Karpas-422 (cell line): ENCODE measurements around the gene UBXN10. TPM values are rescaled to one million over a fixed set of nuclear protein-coding genes. Genes with fewer than 3 reads are reported as not detected.

Experiments
- DNase-seq: peaks from one replicate; pipeline ENCODE4 v3.0.0-alpha.2; 2015
- H2AFZ ChIP-seq: fragments of 200-600 bp; sonication (generic); 2 replicates; pipeline ENCODE4 v1.6.1; 2014; ENCODE audit warnings: antibody characterized with exemption, low read length, mixed read lengths
- H3K27ac ChIP-seq: fragments of 200-600 bp; sonication (generic); 2 replicates; pipeline ENCODE4 v1.5.1; 2014; ENCODE audit warnings: mild to moderate bottlenecking, low read length, moderate library complexity
- H3K27me3 ChIP-seq: fragments of 200-600 bp; sonication (generic); 2 replicates; pipeline ENCODE4 v1.6.1; 2014; ENCODE audit warnings: low read length, mixed read lengths
- H3K36me3 ChIP-seq: fragments of 200-600 bp; sonication (generic); 2 replicates; pipeline ENCODE4 v1.6.1; 2014; ENCODE audit warnings: low read length, mixed read lengths; ENCODE audit not compliant: insufficient read depth
- H3K4me1 ChIP-seq: fragments of 200-600 bp; sonication (generic); 2 replicates; pipeline ENCODE4 v1.6.1; 2014; ENCODE audit warnings: mild to moderate bottlenecking, low read length, mixed read lengths
- H3K4me2 ChIP-seq: fragments of 200-600 bp; sonication (generic); 2 replicates; pipeline ENCODE4 v1.6.1; 2014; ENCODE audit warnings: low read length, low read depth, mild to moderate bottlenecking; ENCODE audit not compliant: poor library complexity, severe bottlenecking
- H3K4me3 ChIP-seq: fragments of 200-600 bp; sonication (generic); 2 replicates; pipeline ENCODE4 v1.5.1; 2014; ENCODE audit warnings: mild to moderate bottlenecking, antibody characterized with exemption, low read length, mixed read lengths
- H3K79me2 ChIP-seq: fragments of 200-600 bp; sonication (generic); 2 replicates; pipeline ENCODE4 v1.6.1; 2014; ENCODE audit warnings: mild to moderate bottlenecking, low read length, mixed read lengths
- H3K9ac ChIP-seq: fragments of 200-600 bp; sonication (generic); 2 replicates; pipeline ENCODE4 v1.6.0; 2014; ENCODE audit warnings: low read length
- H3K9me2 ChIP-seq: fragments of 200-600 bp; sonication (generic), shearing (Covaris generic); replicated peaks from 2 replicates; pipeline ENCODE4 v1.6.0; 2014; ENCODE audit warnings: mild to moderate bottlenecking, low read length, moderate library complexity; ENCODE audit not compliant: insufficient read depth
- H3K9me3 ChIP-seq: fragments of 300-700, 200-600 bp; sonication (generic); 2 replicates; pipeline ENCODE4 v1.6.1; 2014; ENCODE audit warnings: low read length, mixed read lengths
- H4K20me1 ChIP-seq: fragments of 200-600 bp; sonication (generic); 2 replicates; pipeline ENCODE4 v1.6.1; 2014; ENCODE audit warnings: mild to moderate bottlenecking, antibody characterized with exemption, low read length, low read depth; ENCODE audit not compliant: insufficient read depth
- total RNA-seq: library from RNA; depleted of rRNA; stranded (reverse); fragments of >200 nt; shearing (Covaris generic); gene quantifications from 2 replicates; pipeline ENCODE4 v1.2.3, GENCODE V29; 2014; ENCODE audit warnings: low replicate concordance

The UBXN10 gene
- total RNA-seq, 1 experiment from 2014 or later = not detected

DNA sequence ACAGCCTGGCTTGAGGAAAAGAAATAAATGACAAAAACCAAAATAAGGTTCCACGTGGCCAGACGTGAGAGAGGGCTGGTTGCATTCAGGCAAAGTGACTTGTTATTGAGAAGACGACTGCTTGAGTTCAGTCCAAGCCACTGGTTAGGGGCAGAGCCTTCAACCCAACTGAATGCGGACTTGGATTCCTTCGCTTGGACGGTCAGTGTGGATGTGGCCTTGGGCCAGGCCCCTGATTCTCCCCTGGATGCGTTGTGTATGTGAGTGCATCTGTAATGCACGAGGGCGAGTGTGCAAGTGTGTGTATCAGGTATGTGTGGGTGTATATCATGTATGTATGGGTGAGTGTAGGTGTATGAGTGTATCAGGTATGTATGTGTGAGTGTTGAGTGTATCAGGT, 44.9 kb upstream of the UBXN10 start:
- H3K9ac ChIP-seq = no peak overlapping the region
- H3K79me2 ChIP-seq = no peaks in the 10 kb centered on the region
- H3K27me3 ChIP-seq = no peaks in the 10 kb centered on the region
- no peaks in the 10 kb centered on the region for H3K9me3 ChIP-seq
- H4K20me1 ChIP-seq = no peaks in the 10 kb centered on the region
- H3K4me3 ChIP-seq = no peak overlapping the region
- no peak overlapping the region for H3K4me2 ChIP-seq
- no peak for DNase-seq
- no peak overlapping the region for H2AFZ ChIP-seq
- H3K4me1 ChIP-seq = no peaks in the 10 kb centered on the region
- no peaks in the 10 kb centered on the region for H3K36me3 ChIP-seq
- H3K27ac ChIP-seq = no peak overlapping the region
- H3K9me2 ChIP-seq = no peaks in the 10 kb centered on the region

DNA sequence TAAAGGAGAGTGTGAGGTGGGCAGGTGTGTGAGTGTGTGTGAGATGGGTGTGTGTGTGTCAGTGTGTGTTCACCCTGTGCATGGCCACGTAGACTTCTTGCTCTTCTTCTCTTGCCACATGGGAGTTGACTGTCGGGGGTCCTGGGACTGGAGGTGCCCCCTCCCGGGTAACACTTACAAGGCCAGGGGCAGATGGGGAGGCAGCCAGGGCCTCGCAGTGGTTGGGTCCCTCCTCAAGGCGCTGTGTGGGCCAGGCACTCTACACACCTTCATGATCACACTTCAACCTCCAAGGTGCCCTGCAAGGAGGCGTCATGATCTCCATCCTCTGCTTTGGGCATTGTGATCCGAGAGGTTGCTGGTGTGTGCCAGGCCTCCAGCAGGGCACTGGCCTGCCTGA, 44.4 kb upstream of the UBXN10 start:
- H3K9me2 ChIP-seq = no peaks in the 10 kb centered on the region
- no peaks in the 10 kb centered on the region for H3K4me1 ChIP-seq
- no peaks in the 10 kb centered on the region for H3K9me3 ChIP-seq
- H3K4me3 ChIP-seq = no peak overlapping the region
- no peak overlapping the region for H3K9ac ChIP-seq
- H3K36me3 ChIP-seq = no peaks in the 10 kb centered on the region
- H4K20me1 ChIP-seq = no peaks in the 10 kb centered on the region
- no peak for DNase-seq
- no peak overlapping the region for H3K4me2 ChIP-seq
- no peak overlapping the region for H3K27ac ChIP-seq
- H3K79me2 ChIP-seq = no peaks in the 10 kb centered on the region
- H3K27me3 ChIP-seq = no peaks in the 10 kb centered on the region
- H2AFZ ChIP-seq = no peak overlapping the region

DNA sequence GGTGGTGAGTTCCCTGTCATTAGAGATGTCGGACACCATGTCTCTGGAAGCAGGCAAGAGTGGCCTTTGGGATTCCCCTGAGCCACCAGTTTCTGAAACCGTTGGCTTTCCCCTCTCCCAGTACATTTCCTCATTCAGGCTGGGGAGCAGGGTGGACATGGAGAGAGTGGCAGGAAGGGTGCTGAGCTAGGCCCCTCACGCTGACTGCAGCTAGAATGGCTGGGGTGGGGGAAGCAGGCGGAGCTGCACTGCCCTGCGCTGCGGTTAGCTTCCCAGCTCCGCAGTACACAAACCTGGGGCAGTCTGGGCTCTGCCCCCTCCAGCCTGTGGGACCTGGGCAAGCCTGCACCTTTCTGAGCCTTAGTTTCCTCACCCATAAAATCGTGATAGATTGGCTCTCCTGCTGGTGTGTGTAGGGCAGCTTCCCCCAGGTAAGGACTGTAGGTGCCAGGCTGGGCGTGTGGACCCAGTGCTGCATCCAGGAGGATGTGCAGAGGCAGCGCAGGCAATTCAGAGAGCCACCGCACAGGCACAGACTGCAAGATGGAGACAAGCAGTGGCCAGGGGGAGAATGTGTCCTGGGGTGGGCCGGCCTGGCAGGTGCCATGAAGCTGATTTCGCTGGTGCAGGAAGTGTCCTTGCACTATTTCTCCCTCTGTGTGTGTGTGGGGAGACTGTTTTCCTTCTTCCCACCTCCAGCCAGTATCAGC, 43.7 kb upstream of the UBXN10 start:
- Histone ChIP-seq H3K4me2 (no peak overlapping the region), H3K27ac (no peak overlapping the region), H4K20me1 (no peaks in the 10 kb centered on the region), H3K4me1 (no peaks in the 10 kb centered on the region), H3K36me3 (no peaks in the 10 kb centered on the region), H3K79me2 (no peaks in the 10 kb centered on the region), H3K9me2 (no peaks in the 10 kb centered on the region), H3K9me3 (no peaks in the 10 kb centered on the region), H3K9ac (no peak overlapping the region), H3K27me3 (no peaks in the 10 kb centered on the region), H2AFZ (no peak overlapping the region), H3K4me3 (no peak overlapping the region)
- DNase-seq = no peak

DNA sequence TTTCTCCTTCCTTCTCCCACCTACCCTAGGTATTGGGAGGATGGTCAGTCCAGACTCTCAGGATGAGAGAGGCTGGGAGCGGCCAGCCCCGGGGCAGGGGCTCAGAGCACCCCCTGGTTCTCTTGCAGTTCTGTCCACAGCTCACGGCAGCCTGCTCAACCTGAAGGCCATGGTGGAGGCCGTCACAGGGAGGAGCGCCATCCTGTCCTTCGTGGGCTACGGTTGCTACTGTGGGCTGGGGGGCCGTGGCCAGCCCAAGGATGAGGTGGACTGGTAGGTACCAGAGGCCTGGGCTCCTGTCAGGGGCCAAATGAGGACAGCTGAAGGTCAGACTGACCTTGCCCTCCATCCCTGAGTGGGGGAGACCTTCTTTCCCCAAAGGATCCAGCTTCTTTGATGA, 42.6 kb upstream of the UBXN10 start:
- no peaks in the 10 kb centered on the region for H3K27me3 ChIP-seq
- no peaks in the 10 kb centered on the region for H3K36me3 ChIP-seq
- H4K20me1 ChIP-seq = no peaks in the 10 kb centered on the region
- H3K79me2 ChIP-seq = no peaks in the 10 kb centered on the region
- H2AFZ ChIP-seq = no peak overlapping the region
- no peak overlapping the region for H3K27ac ChIP-seq
- H3K4me1 ChIP-seq = no peaks in the 10 kb centered on the region
- no peak for DNase-seq
- H3K9me3 ChIP-seq = no peaks in the 10 kb centered on the region
- H3K9ac ChIP-seq = no peak overlapping the region
- no peak overlapping the region for H3K4me2 ChIP-seq
- H3K4me3 ChIP-seq = no peak overlapping the region
- H3K9me2 ChIP-seq = no peaks in the 10 kb centered on the region

DNA sequence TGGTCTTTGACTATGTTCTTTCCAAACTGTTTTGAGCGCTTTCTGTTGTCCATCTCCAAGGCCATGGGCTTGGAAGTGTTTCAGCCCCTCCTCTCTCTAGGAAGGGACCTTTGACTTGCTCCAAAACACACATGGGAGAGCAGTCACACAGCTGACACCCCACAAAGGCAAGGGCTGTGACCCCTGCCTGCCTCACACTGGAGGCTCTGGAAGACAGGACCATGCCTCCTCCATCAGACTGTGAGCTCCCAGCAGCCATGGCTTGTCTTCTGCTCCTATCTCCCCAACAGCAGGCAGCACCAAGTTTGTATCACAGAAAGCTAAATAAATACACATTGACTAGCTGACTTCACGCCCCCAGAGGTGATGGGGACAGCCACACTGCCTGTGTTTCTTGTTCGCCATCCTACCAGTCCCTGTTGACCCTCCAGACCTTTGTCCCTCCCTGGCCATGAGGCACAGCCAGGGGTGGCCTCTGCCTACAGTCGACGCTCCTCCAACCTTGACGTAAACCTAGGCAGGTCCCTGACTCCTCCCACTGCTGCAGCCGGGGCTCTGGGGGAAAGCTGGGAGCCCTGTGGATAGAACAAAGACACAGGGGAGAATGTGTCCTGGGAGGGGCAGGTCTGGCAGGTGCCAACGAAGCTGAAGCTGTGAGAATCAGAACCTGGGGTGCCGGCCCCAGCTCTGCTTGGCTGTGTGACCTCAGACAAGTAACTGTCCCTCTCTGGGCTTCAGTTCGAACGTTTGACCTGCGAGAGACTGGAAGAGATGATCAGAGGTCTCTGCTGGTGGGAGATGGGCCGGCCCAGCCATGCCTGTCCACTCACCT, 41.9 kb upstream of the UBXN10 start:
- no peaks in the 10 kb centered on the region for H3K9me2 ChIP-seq
- H2AFZ ChIP-seq = no peak overlapping the region
- H4K20me1 ChIP-seq = no peaks in the 10 kb centered on the region
- H3K27ac ChIP-seq = no peak overlapping the region
- no peak overlapping the region for H3K4me3 ChIP-seq
- no peak overlapping the region for H3K9ac ChIP-seq
- no peaks in the 10 kb centered on the region for H3K36me3 ChIP-seq
- no peaks in the 10 kb centered on the region for H3K79me2 ChIP-seq
- no peaks in the 10 kb centered on the region for H3K27me3 ChIP-seq
- H3K4me1 ChIP-seq = no peaks in the 10 kb centered on the region
- DNase-seq = no peak
- H3K9me3 ChIP-seq = no peaks in the 10 kb centered on the region
- H3K4me2 ChIP-seq = no peak overlapping the region

DNA sequence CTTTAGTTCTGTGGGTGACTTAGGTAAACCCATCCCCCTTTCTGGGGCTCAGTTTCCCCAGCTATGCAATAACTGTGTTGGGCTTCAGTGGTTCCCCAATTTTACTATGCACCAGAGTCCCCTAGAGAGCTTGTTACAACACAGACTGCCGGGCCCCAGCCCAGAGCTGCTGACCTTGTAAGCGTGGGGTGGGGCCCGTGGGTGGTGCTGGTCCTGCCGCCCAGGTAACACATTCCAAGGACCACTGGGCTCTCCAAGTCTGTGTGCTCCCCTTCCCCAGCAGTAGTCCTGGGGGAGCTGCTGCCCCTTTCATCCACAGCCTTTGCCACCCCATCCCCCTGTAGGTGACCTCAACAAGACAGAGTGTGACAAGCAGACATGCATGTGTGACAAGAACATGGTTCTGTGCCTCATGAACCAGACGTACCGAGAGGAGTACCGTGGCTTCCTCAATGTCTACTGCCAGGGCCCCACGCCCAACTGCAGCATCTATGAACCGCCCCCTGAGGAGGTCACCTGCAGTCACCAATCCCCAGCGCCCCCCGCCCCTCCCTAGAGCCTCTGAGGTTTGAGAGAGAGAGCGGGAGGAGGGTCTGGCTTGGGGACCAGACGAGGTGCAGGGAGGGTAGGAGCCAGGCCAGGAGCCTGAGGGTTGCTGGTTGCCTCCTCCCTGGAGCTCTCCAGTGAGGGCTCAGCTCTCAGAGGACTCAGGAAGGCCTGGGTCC, 37.9 kb upstream of the UBXN10 start:
- no peak overlapping the region for H3K4me3 ChIP-seq
- H3K36me3 ChIP-seq = no peaks in the 10 kb centered on the region
- H3K27ac ChIP-seq = no peak overlapping the region
- no peak overlapping the region for H3K4me2 ChIP-seq
- no peak overlapping the region for H2AFZ ChIP-seq
- H3K9me2 ChIP-seq = no peaks in the 10 kb centered on the region
- H3K4me1 ChIP-seq = peaks cover 6% of the 10 kb centered on the region
- no peaks in the 10 kb centered on the region for H3K79me2 ChIP-seq
- DNase-seq = no peak
- H3K9me3 ChIP-seq = no peaks in the 10 kb centered on the region
- H4K20me1 ChIP-seq = no peaks in the 10 kb centered on the region
- H3K9ac ChIP-seq = no peak overlapping the region
- no peaks in the 10 kb centered on the region for H3K27me3 ChIP-seq

DNA sequence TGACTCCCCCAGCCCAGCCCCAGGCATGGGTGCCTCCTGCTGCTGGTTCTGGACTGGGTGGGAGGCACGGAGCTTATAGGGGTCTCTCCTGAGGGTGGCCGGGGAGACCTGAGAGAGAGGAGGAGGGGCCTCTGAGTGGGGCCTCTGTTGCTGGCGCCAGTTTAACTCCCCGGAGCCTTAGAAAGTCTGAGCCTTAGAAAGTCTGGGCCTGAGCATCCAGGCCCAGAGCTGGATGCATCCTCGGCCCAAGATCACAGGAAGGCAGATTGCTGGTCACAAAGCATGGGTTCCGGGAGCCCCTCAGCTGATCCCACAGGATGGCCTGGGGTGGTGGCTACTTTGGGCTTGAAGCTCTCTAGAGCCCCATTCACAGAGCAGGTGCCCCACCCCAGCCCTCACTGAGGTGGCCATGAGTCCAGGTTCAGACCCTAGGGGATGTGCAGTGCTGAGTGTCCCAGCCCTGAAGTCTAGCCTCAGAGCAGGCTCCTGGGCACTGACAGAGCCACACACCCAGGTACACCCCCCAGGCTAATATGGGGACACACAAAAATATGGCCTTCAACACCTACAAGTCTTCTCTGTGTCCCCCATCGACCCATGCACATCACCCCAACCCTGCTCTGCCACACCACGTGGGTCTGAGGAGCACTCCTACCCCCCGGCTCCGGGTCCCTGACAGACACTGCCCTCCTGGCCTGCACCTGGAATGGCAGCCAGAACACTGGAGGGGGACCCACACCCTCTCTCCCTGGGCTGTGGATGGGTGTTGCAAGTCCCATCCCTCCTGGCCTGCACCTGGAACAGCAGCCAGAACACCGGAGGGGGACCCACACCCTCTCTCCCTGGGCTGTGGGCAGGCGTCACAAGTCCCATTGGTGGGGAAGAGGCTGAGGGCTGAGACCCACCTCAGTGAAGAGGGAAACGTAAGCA, 37.1 kb upstream of the UBXN10 start:
- H3K4me2 ChIP-seq = no peak overlapping the region
- no peak overlapping the region for H3K9ac ChIP-seq
- no peaks in the 10 kb centered on the region for H3K27me3 ChIP-seq
- H3K4me3 ChIP-seq = no peak overlapping the region
- peaks cover 6% of the 10 kb centered on the region for H3K4me1 ChIP-seq
- no peak for DNase-seq
- H3K9me2 ChIP-seq = no peaks in the 10 kb centered on the region
- H3K9me3 ChIP-seq = no peaks in the 10 kb centered on the region
- H3K79me2 ChIP-seq = no peaks in the 10 kb centered on the region
- no peak overlapping the region for H3K27ac ChIP-seq
- H3K36me3 ChIP-seq = no peaks in the 10 kb centered on the region
- H4K20me1 ChIP-seq = no peaks in the 10 kb centered on the region
- H2AFZ ChIP-seq = no peak overlapping the region
